Tibial nerve (tissue), 4 donors: ENCODE results near the gene PAN2. TPM values are rescaled to one million over a fixed set of nuclear protein-coding genes. Genes with fewer than 3 reads are reported as not detected.
"Not testable (repeated sequence)": the region's sequence is repeated elsewhere in the genome, so short reads cannot be mapped to it uniquely, and the experiment has no call there.

Source experiments
- DNase-seq, 2 donors: peaks; one replicate each; pipeline ENCODE4 v3.0.0-alpha.2; 2019; ENCODE audit warnings: low spot score in 2 of 2
- H3K27ac ChIP-seq, 4 donors: fragments of 200-600 bp; sonication (generic) in 3 of 4; one replicate each; pipeline ENCODE4 v1.5.1; 2017 to 2019; ENCODE audit warnings: mild to moderate bottlenecking in 1 of 4
- H3K27me3 ChIP-seq, 2 donors: fragments of 200-600 bp; sonication (generic) in 1 of 2; one replicate each; pipeline versions ENCODE4 v1.5.1 to v1.6.0; 2017 to 2019
- H3K36me3 ChIP-seq, 3 donors: fragments of 200-600 bp; sonication (generic); one replicate each; pipeline ENCODE4 v1.5.1; 2018 to 2019
- H3K4me1 ChIP-seq, 4 donors: fragments of 200-600 bp; sonication (generic) in 3 of 4; one replicate each; pipeline ENCODE4 v1.5.1; 2017 to 2019
- H3K4me3 ChIP-seq, 4 donors: fragments of 200-600 bp; sonication (generic) in 3 of 4; one replicate each; pipeline ENCODE4 v1.5.1; 2017 to 2019; ENCODE audit warnings: mild to moderate bottlenecking in 1 of 4, moderate library complexity in 1 of 4
- H3K9me3 ChIP-seq, 4 donors: fragments of 200-600 bp; sonication (generic) in 3 of 4; one replicate each; pipeline ENCODE4 v1.5.1; 2017 to 2019
- CTCF ChIP-seq, 5 experiments: fragments of 200-600 bp in 3 of 5; fragments of 450-650 bp in 2 of 5; sonication (generic) in 3 of 5; IDR thresholded peaks; one replicate each; pipeline ENCODE4 v1.5.1; 2016 to 2019; ENCODE audit warnings: antibody characterized with exemption in 5 of 5, mild to moderate bottlenecking in 3 of 5, moderate library complexity in 2 of 5
- EP300 ChIP-seq, 2 donors: sonication (generic); formaldehyde crosslinking; IDR thresholded peaks; one replicate each; pipeline ENCODE4 v1.6.1; 2017; ENCODE audit warnings: antibody characterized with exemption in 2 of 2, mild to moderate bottlenecking in 1 of 2
- POLR2A ChIP-seq, 2 donors: fragments of 450-650 bp; IDR thresholded peaks; one replicate each; pipeline ENCODE4 v1.6.1; 2017; ENCODE audit warnings: antibody characterized with exemption in 2 of 2, mild to moderate bottlenecking in 2 of 2, moderate library complexity in 2 of 2
- WGBS, 2 donors: methylation state at CpG; one replicate each; pipeline ENCODE4 v1.1.5; 2018; 5-methylcytosine and 5-hydroxymethylcytosine counted together
- total RNA-seq, 4 donors: library from RNA; depleted of rRNA; stranded (reverse); fragments of >200 nt; gene quantifications; one replicate each; pipeline ENCODE4 v1.1.0, GENCODE V29; 2016

The PAN2 gene
- total RNA-seq, 4 donors from 2014 or later = 50.1 to 69.8 (median 63.5) TPM

GRCh38 chr12:56336361-56337167 lies 2.8 kb upstream of the PAN2 start:
- no peak for TF ChIP-seq EP300 (IDR thresholded peaks at IDR 0.05)
- TF ChIP-seq POLR2A (IDR thresholded peaks at IDR 0.05) = no peak
- no peak for TF ChIP-seq CTCF (IDR thresholded peaks at IDR 0.05)
- peaks cover 0 to 17% (median 10%) of the 10 kb centered on the region in 4 donors for H3K4me1 ChIP-seq
- H3K9me3 ChIP-seq = no peaks in the 10 kb centered on the region
- no peak overlapping the region for H3K4me3 ChIP-seq
- no peaks in the 10 kb centered on the region for H3K27me3 ChIP-seq
- 84% methylated on average over 9 of the region's 9 CpGs for WGBS, 2 donors
- no peak for DNase-seq
- H3K27ac ChIP-seq = no peak overlapping the region
- peaks cover 0 to 10% (median 0%) of the 10 kb centered on the region in 3 donors for H3K36me3 ChIP-seq

GRCh38 chr12:56335527-56335926 lies 1.7 kb upstream of the PAN2 start:
- H3K27ac ChIP-seq, DNase-seq, H3K9me3 ChIP-seq, H3K4me3 ChIP-seq, H3K36me3 ChIP-seq, H3K27me3 ChIP-seq: not testable (repeated sequence)
- 95 to 97% methylated on average over 8 of the region's 8 CpGs for WGBS, 2 donors
- peaks cover 0 to 17% (median 10%) of the 10 kb centered on the region in 4 donors for H3K4me1 ChIP-seq

GRCh38 chr12:56334490-56334793 lies 642 bp upstream of the PAN2 start:
- peak overlapping the region; percentile 46 to 63 (median 52) for H3K4me3 ChIP-seq
- H3K36me3 ChIP-seq = peaks cover 0 to under 1% (median 0%) of the 10 kb centered on the region in 3 donors
- no peak for DNase-seq
- TF ChIP-seq CTCF (IDR thresholded peaks at IDR 0.05) (no peak), POLR2A (IDR thresholded peaks at IDR 0.05) (no peak), EP300 (IDR thresholded peaks at IDR 0.05) (no peak)
- no peaks in the 10 kb centered on the region for H3K27me3 ChIP-seq
- 6 to 10% methylated on average over 6 of the region's 6 CpGs for WGBS, 2 donors
- H3K27ac ChIP-seq = peak overlapping the region; percentile 84 to 96 (median 92)
- H3K9me3 ChIP-seq = no peaks in the 10 kb centered on the region
- peaks cover 0 to 17% (median 10%) of the 10 kb centered on the region in 4 donors for H3K4me1 ChIP-seq

GRCh38 chr12:56333197-56333678 lies 562 bp downstream of the PAN2 start:
- peak overlapping the region; percentile 46 to 63 (median 52) for H3K4me3 ChIP-seq
- TF ChIP-seq POLR2A (IDR thresholded peaks at IDR 0.05) = no peak
- TF ChIP-seq CTCF (IDR thresholded peaks at IDR 0.05) = no peak
- no peak for TF ChIP-seq EP300 (IDR thresholded peaks at IDR 0.05)
- WGBS, 2 donors = 28 to 35% methylated on average over 8 of the region's 8 CpGs
- DNase-seq = no peak
- no peaks in the 10 kb centered on the region for H3K27me3 ChIP-seq
- peak overlapping the region; percentile 84 to 96 (median 92) for H3K27ac ChIP-seq
- peaks cover 0 to 9% (median 0%) of the 10 kb centered on the region in 3 donors for H3K36me3 ChIP-seq
- no peaks in the 10 kb centered on the region for H3K9me3 ChIP-seq
- peaks cover 0 to 17% (median 10%) of the 10 kb centered on the region in 4 donors for H3K4me1 ChIP-seq

- Histone ChIP-seq H3K27ac (peak overlapping the region; percentile 84 to 96 (median 92)), H3K4me1 (peaks cover 0 to 17% (median 10%) of the 10 kb centered on the region in 4 donors), H3K4me3 (peak overlapping the region; percentile 46 to 63 (median 52)), H3K27me3 (no peaks in the 10 kb centered on the region), H3K36me3 (peaks cover 0 to 15% (median 5%) of the 10 kb centered on the region in 3 donors), H3K9me3 (no peaks in the 10 kb centered on the region)
- 91 to 95% methylated on average over 11 of the region's 11 CpGs for WGBS, 2 donors
- no peak for DNase-seq
- TF ChIP-seq POLR2A (IDR thresholded peaks at IDR 0.05) = no peak
- no peak for TF ChIP-seq EP300 (IDR thresholded peaks at IDR 0.05)
- TF ChIP-seq CTCF (IDR thresholded peaks at IDR 0.05) = no peak
Observed at GRCh38 chr12:56332512-56333196, 1.1 kb downstream of the PAN2 start.
